Thoracic aorta (tissue), 2 donors: ENCODE data around the gene COG6. TPM values are rescaled to one million over a fixed set of nuclear protein-coding genes. Genes with fewer than 3 reads are reported as not detected.

Experiments
- ATAC-seq: fragments of 150-250 bp; one replicate; pipeline ENCODE4 v1.8.0; 2017; ENCODE audit warnings: low read depth; ENCODE audit not compliant: insufficient number of reproducible peaks, low FRiP score
- DNase-seq: peaks from one replicate; pipeline ENCODE4 v3.0.0-alpha.2; 2020; ENCODE audit warnings: low spot score
- H3K27ac ChIP-seq, 2 donors: fragments of 200-600 bp; sonication (generic); 1 replicate in 1 of 2; 2 replicates in 1 of 2; pipeline ENCODE4 v1.5.1; 2016; ENCODE audit warnings: mild to moderate bottlenecking in 2 of 2, moderate library complexity in 2 of 2
- H3K27me3 ChIP-seq: fragments of 200-600 bp; sonication (generic); replicated peaks from 2 replicates; pipeline ENCODE4 v1.6.0; 2016; ENCODE audit warnings: mild to moderate bottlenecking; ENCODE audit not compliant: insufficient read depth
- H3K36me3 ChIP-seq: fragments of 200-600 bp; sonication (generic); one replicate; pipeline ENCODE4 v1.5.1; 2016
- H3K4me1 ChIP-seq, 2 donors: fragments of 200-600 bp; sonication (generic); 1 replicate in 1 of 2; 2 replicates in 1 of 2; pipeline versions ENCODE4 v1.5.1 to v1.6.0; 2016; ENCODE audit warnings: low read depth in 2 of 2, mild to moderate bottlenecking in 1 of 2; ENCODE audit not compliant: control insufficient read depth in 1 of 2
- H3K4me3 ChIP-seq: fragments of 200-600 bp; sonication (generic); 2 replicates; pipeline ENCODE4 v1.5.1; 2016; ENCODE audit warnings: mild to moderate bottlenecking
- H3K9me3 ChIP-seq: fragments of 200-600 bp; sonication (generic); 2 replicates; pipeline ENCODE4 v1.5.1; 2016
- total RNA-seq, 2 donors: library from RNA; depleted of rRNA; stranded (reverse); fragments of >200 nt; gene quantifications; one replicate each; pipeline versions ENCODE4 v1.1.0 to v1.2.3, GENCODE V29; 2016
- TF ChIP-seq, protein P1 (sequence below): fragments of 200-600 bp; sonication (generic); IDR thresholded peaks from one replicate; pipeline ENCODE4 v1.5.1; 2019; ENCODE audit warnings: antibody characterized with exemption

The COG6 gene
- total RNA-seq, 2 donors from 2014 or later: 28.9 to 42.4 TPM

DNA sequence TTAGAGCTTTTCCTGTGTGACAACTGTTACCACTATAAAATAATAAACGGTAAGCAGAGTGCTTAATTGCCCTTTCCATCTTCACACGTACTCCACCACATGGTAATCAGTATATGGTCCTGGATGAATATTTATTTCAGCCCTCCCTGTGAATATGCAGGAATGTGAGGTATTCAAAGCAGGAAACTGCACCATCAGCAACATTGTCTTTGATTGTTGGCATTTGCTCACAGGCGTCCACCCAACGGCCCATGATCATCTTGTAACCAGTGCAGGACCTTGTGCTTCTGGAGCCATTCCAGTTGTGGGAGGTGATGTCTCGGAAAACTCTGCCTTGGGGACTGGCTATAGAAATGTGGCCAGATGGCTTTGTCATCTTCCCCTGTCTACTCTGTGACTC lies 132.6 kb downstream of the COG6 start:
- no peak for DNase-seq
- H3K27me3 ChIP-seq: no peaks in the 10 kb centered on the region
- no peaks in the 10 kb centered on the region for H3K36me3 ChIP-seq
- TF ChIP-seq, protein P1, sequence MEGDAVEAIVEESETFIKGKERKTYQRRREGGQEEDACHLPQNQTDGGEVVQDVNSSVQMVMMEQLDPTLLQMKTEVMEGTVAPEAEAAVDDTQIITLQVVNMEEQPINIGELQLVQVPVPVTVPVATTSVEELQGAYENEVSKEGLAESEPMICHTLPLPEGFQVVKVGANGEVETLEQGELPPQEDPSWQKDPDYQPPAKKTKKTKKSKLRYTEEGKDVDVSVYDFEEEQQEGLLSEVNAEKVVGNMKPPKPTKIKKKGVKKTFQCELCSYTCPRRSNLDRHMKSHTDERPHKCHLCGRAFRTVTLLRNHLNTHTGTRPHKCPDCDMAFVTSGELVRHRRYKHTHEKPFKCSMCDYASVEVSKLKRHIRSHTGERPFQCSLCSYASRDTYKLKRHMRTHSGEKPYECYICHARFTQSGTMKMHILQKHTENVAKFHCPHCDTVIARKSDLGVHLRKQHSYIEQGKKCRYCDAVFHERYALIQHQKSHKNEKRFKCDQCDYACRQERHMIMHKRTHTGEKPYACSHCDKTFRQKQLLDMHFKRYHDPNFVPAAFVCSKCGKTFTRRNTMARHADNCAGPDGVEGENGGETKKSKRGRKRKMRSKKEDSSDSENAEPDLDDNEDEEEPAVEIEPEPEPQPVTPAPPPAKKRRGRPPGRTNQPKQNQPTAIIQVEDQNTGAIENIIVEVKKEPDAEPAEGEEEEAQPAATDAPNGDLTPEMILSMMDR: no peak
- no peak overlapping the region for H3K27ac ChIP-seq
- no peak for ATAC-seq
- H3K4me3 ChIP-seq: no peak overlapping the region
- no peaks in the 10 kb centered on the region for H3K4me1 ChIP-seq
- H3K9me3 ChIP-seq: no peaks in the 10 kb centered on the region

DNA sequence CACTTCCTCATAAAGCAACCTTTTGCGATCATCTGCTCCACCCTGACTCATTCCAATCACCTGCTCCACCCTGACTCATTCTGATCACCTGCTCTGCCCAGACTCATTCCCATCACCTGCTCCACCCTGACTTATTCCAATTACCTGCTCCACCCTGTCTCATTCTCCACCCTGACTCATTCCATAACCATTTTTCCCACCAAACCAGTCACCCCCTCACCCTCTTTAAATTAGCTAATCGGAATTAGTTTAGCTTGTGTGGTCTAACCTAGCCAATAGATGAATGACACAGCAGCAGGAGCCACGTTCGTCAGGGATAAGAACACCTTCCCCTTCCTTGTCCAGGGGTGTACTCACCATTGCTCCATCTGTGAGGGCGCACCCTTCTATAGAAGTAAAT lies 134.0 kb downstream of the COG6 start:
- ATAC-seq: no peak
- no peak for DNase-seq

More for the DNA sequence above, 134.0 kb downstream of the COG6 start:
- no peaks in the 10 kb centered on the region for H3K36me3 ChIP-seq
- TF ChIP-seq, protein P1: no peak
- H3K4me3 ChIP-seq: no peak overlapping the region
- H3K27ac ChIP-seq: no peak overlapping the region
- H3K9me3 ChIP-seq: no peaks in the 10 kb centered on the region
- no peaks in the 10 kb centered on the region for H3K4me1 ChIP-seq
- H3K27me3 ChIP-seq: no peaks in the 10 kb centered on the region

Other genes with a start within 250 kb of the COG6 start
- 100 to 1,000 TPM in 1 of 2 donors, 10 to 100 TPM in 1; 99.0 to 115 TPM for gene LHFPL6, start 52.5 kb upstream of the COG6 start, total RNA-seq